Measurements from ENCODE around the gene MPL.

Gene MPL

GRCh38 chr1:43306688-43307457 is 30.7 kb upstream of the MPL start:
- DNase-seq, result no peak

- no peak for DNase-seq
Measured at GRCh38 chr1:43307458-43308158, 30.0 kb upstream of the MPL start.

- no peak for DNase-seq
Measured at GRCh38 chr1:43308635-43309404, 28.8 kb upstream of the MPL start.

- no peak for DNase-seq
Measured at GRCh38 chr1:43309405-43310025, 28.1 kb upstream of the MPL start.

GRCh38 chr1:43311521-43311920 is 26.1 kb upstream of the MPL start:
- no peak for DNase-seq

- DNase-seq, result no peak
Measured at GRCh38 chr1:43312212-43312623, 25.4 kb upstream of the MPL start.

- no peak for DNase-seq
Measured at GRCh38 chr1:43312663-43313515, 24.7 kb upstream of the MPL start.

GRCh38 chr1:43313771-43314170 is 23.8 kb upstream of the MPL start:
- no peak for DNase-seq

- no peak for DNase-seq
Measured at GRCh38 chr1:43314233-43314632, 23.4 kb upstream of the MPL start.

- no peak for DNase-seq
Measured at GRCh38 chr1:43315481-43315880, 22.1 kb upstream of the MPL start.

- no peak for DNase-seq
Measured at GRCh38 chr1:43315963-43316737, 21.5 kb upstream of the MPL start.

- no peak for DNase-seq
Measured at GRCh38 chr1:43316738-43317520, 20.7 kb upstream of the MPL start.

- peak; percentile 27 for DNase-seq
Measured at GRCh38 chr1:43317817-43318471, 19.7 kb upstream of the MPL start.

GRCh38 chr1:43318831-43319230 is 18.8 kb upstream of the MPL start:
- DNase-seq, result no peak

- DNase-seq, result no peak
Measured at GRCh38 chr1:43319288-43319687, 18.3 kb upstream of the MPL start.

- DNase-seq, result no peak
Measured at GRCh38 chr1:43319766-43320165, 17.9 kb upstream of the MPL start.

- DNase-seq, result no peak
Measured at GRCh38 chr1:43321331-43321891, 16.2 kb upstream of the MPL start.

GRCh38 chr1:43322506-43322905 is 15.1 kb upstream of the MPL start:
- no peak for DNase-seq

- DNase-seq, result no peak
Measured at GRCh38 chr1:43324810-43325209, 12.8 kb upstream of the MPL start.

- DNase-seq, result no peak
Measured at GRCh38 chr1:43325381-43325780, 12.2 kb upstream of the MPL start.
